HG02852 (cell line): ENCODE measurements around the gene EPHX1.
A peak's percentile ranks its signal among the peaks of the same experiment; 100 is the strongest.

ENCODE experiments used
- ATAC-seq: cut with Tn5 transposase; IDR thresholded peaks from one replicate; pipeline ENCODE4 v1.9.1; 2021; ENCODE audit warnings: mild to moderate bottlenecking, moderate library complexity; ENCODE audit not compliant: unreplicated experiment

The EPHX1 gene

GRCh38 chr1:225860107-225860506, 50.2 kb downstream of the EPHX1 start:
- ATAC-seq = no peak

GRCh38 chr1:225860876-225861441, 51.0 kb downstream of the EPHX1 start:
- ATAC-seq = no peak

GRCh38 chr1:225861834-225862580, 52.1 kb downstream of the EPHX1 start:
- no peak for ATAC-seq

GRCh38 chr1:225862581-225862950, 52.6 kb downstream of the EPHX1 start:
- no peak for ATAC-seq

DNA sequence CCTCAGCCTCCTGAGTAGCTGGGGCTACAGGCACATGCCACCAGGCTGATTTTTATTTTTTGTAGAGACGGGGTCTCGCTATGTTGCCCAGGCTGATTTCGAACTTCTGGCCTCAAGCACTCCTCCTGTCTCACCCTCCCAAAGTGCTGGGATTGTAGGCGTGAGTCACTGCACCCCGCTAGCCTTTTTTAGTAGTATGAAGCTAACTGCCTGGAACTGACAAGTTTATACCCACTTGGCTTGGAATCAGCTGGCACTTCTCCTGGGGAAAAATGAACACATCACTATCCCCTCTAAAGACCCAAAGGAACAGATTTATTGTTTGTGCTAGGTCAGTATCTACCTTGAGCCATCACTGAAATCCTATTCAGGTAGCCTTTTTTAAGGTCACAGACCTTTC, 53.2 kb downstream of the EPHX1 start:
- ATAC-seq = no peak

GRCh38 chr1:225865514-225865913, 55.6 kb downstream of the EPHX1 start:
- ATAC-seq = no peak

- peak; percentile 80 for ATAC-seq
Observed at GRCh38 chr1:225866061-225866837, 56.3 kb downstream of the EPHX1 start.

- ATAC-seq = no peak
Observed at GRCh38 chr1:225866981-225867380, 57.1 kb downstream of the EPHX1 start.

DNA sequence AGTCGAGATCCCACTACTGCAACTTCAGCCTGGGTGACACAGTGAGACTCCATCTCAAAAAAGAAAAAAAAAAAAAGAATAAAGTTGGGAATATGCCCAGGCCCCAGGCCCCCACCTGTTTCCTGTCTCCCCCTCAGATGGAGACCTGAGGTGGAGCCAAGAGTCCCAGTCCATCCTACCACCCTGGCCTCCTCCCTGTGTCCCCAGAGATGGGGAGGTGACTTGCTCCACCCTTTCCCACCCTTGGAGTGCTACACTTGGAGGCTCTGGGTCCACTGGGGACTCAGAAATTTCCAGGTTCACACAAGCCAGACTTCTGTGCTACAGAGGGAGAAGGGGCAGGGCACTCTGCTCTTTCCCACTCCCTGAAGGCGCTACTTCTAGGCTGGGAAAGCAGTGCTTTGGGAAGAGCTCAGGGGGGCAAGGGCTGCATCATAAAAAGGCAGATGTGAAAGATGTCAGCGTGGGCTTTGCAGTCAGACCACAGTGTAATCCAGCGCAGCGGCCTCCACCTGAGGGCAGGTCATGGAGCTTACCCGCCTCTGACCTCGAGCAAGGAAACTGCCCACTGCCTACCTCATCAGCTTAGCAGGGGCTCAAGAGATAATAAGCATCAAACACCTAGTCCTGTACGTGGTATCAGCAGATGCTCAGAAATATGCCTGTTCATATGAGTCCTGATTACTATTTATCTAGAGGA, 58.9 kb downstream of the EPHX1 start:
- ATAC-seq = no peak

DNA sequence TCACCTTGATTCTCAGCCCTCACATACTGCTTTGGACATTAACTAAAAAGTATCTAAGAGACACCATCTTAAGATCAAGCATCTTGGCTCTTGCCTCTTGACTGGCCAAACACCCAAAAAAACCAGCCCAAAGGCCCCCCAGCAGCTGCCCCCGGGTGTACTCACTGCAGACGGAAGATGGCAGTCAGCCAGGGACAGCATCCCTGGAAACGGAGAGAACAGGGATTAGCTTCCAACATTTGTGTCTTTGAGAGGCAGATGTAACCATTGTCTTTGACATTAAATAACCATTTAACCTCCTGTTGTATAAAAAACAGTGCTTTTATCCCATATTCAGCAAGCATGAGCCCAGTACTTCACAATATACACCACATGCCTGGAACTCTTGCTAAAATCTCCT, 61.0 kb downstream of the EPHX1 start:
- ATAC-seq = no peak

DNA sequence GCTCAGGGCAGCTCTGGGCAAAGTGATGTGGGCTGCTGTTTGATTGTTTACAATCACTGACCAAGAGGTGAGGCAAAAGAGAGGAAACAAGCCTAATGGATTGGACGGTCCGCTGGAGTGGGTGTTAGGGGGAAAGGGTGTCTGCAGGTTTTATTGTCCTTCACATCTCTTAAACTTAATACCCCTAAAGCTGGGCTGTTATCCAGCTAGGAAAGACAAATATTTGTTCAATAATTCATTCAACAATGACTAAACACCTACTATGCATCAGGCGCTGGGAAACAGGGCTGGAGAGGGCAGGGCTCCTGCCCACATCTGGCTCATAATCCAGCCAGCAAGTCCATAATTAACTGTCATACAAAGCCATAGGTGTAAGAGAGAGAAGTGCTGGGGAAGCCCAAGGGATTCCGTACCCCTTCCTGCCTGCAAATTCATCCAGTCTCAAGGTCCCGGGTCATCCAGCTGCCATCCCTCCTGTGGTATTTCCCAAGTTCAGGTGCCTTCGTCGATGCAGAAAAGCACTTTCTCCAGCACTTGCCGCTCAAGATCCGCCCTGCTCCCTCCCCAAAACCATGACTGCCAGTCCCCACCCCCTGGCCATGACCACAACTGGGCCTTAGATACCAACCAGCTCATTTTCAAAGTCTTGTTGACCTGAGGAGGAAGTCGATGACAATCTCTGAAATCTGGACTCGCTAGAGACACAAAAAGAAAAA, 61.6 kb downstream of the EPHX1 start:
- no peak for ATAC-seq

GRCh38 chr1:225872075-225872430, 62.1 kb downstream of the EPHX1 start:
- ATAC-seq = no peak

DNA sequence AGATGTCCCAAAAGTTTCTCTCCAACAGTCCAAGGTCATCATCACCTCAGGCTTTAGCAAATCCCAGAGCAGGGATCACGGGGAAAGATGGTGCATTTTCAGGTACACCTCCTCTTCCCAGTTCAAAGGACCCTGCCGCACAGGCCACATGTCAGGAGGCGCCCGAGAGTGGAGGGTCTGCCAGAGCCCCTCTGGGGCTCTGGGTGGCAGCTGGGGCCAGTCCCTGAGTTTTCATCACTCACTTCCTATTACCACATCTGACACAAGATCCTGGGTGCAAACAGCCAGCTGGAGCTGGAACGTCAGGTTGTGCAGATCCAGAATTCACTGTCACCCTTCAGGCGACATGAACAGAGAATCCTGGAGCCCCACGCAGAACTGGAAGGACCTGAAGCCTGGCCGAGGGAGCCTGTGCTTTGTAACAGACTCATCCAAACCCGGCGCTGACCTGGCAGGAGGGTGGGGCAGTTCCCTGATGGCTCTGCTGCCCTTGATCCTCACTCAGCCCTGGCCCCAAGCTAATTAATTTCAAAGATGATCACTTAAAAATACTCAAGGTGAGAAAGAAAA, 63.4 kb downstream of the EPHX1 start:
- no peak for ATAC-seq

- no peak for ATAC-seq
Observed at GRCh38 chr1:225874431-225874830, 64.5 kb downstream of the EPHX1 start.

GRCh38 chr1:225875044-225875815, 65.3 kb downstream of the EPHX1 start:
- ATAC-seq = no peak

GRCh38 chr1:225876900-225877510, 67.1 kb downstream of the EPHX1 start:
- no peak for ATAC-seq

DNA sequence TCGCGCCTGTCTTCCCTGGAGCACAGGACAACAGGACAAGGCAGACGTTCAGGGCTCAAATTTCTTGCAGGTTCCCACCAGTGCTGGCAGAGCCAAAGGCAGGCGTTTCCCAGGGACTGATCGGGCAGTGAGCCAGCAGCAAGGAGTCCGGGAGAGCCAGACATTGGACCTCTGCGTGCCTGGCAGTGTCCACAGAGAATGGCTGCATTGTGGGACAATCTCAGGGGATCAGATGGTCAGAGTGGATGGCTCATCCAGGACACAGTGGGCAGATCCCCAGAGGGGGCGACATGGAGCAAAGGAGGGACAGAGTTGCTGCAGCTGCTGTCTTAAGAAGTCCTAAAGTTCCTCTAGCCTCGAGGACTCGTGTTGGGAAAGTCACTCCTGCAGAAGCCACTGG, 67.7 kb downstream of the EPHX1 start:
- no peak for ATAC-seq

- no peak for ATAC-seq
Observed at GRCh38 chr1:225878282-225878681, 68.4 kb downstream of the EPHX1 start.

DNA sequence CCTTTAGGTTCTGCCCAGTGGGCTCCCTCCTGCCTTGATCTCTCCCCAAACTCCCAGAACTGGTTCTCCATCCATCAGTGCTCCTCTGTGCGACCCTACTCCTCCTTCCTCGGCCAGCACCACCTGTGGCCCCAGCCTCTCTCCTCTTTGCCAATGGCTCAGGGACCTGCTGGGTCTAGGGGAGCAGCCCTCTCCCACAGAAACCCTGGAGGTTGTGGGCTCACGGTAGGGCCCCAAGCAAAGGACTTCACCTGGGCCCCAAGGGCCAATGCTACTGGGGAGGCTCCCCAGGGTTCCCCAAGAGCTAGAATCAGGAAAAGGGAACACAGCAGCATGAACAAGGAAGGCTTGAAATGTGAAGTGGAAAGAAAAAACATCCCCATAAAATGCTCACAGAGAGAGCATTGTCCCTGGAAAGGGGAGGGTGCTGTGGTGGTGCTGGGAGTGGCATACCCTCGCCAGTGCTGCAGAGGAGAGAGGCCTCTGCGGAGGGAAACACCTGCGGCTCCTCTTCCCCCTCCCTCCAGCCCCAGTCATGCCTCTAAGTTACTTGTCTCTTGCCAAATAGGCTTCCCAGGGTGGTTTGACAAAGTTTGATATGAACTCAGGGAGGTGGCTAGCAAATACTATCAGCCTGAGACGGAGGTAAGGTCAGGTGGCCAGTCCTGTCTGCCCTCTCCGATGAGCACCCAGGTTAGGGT, 69.7 kb downstream of the EPHX1 start:
- no peak for ATAC-seq
